HUES64 (cell line): ENCODE measurements around the gene COLEC12.

Source experiments
- H3K27ac ChIP-seq: 2 replicates; pipeline ENCODE4 v1.7.0; 2013; ENCODE audit warnings: low read depth, low read length, inconsistent platforms
- H3K27me3 ChIP-seq: 2 replicates; pipeline ENCODE4 v1.6.1; 2013; ENCODE audit warnings: mild to moderate bottlenecking, low read length; ENCODE audit not compliant: insufficient read depth
- H3K36me3 ChIP-seq: 2 replicates; pipeline ENCODE4 v1.6.1; 2013; ENCODE audit warnings: mild to moderate bottlenecking, low read length; ENCODE audit not compliant: insufficient read depth
- H3K4me1 ChIP-seq: 2 replicates; pipeline ENCODE4 v1.6.1; 2013; ENCODE audit warnings: mild to moderate bottlenecking, low read length, moderate library complexity; ENCODE audit not compliant: insufficient read depth
- H3K4me3 ChIP-seq: 2 replicates; pipeline ENCODE4 v1.5.1; 2013; ENCODE audit warnings: mild to moderate bottlenecking, low read length, moderate library complexity
- H3K9ac ChIP-seq: 2 replicates; pipeline ENCODE4 v1.6.1; 2013; ENCODE audit warnings: mild to moderate bottlenecking, low read depth, low read length
- H3K9me3 ChIP-seq: 2 replicates; pipeline ENCODE4 v1.6.1; 2013; ENCODE audit warnings: low read depth, low read length; ENCODE audit not compliant: insufficient read depth
- WGBS: fragments of 150-250, 120-280 bp; methylation state at CpG from one replicate; pipeline ENCODE4 v1.1.7; 2013; ENCODE audit warnings: missing lambda C conversion rate; 5-methylcytosine and 5-hydroxymethylcytosine counted together

COLEC12 gene

DNA sequence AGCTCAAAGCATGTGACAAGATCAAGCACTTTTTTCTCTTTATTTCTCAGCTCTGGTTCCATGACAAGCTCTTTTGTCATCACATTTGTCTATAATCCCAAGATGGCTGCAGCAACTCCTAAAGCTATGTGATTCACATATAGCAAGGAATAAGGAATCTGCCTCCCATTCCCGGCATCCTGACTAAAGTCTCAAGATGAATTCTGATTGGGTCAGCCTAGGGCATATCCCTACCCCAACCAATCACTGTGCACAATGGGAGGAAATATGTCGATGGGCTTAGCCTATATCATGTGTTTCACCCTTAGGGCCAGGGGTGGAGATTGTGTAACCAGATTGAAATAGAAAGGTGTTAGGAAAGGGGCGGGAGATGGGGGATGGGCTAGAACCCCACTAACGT lies 23.1 kb upstream of the COLEC12 start:
- no peak overlapping the region for H3K9ac ChIP-seq
- no peak overlapping the region for H3K27ac ChIP-seq
- no peaks in the 10 kb centered on the region for H3K36me3 ChIP-seq
- WGBS: 67% methylated on average over 4 of the region's 4 CpGs
- H3K9me3 ChIP-seq: no peaks in the 10 kb centered on the region
- no peak overlapping the region for H3K4me3 ChIP-seq
- peaks cover 3% of the 10 kb centered on the region; the same call in 1 of the 2 replicates for H3K4me1 ChIP-seq
- no peaks in the 10 kb centered on the region for H3K27me3 ChIP-seq

DNA sequence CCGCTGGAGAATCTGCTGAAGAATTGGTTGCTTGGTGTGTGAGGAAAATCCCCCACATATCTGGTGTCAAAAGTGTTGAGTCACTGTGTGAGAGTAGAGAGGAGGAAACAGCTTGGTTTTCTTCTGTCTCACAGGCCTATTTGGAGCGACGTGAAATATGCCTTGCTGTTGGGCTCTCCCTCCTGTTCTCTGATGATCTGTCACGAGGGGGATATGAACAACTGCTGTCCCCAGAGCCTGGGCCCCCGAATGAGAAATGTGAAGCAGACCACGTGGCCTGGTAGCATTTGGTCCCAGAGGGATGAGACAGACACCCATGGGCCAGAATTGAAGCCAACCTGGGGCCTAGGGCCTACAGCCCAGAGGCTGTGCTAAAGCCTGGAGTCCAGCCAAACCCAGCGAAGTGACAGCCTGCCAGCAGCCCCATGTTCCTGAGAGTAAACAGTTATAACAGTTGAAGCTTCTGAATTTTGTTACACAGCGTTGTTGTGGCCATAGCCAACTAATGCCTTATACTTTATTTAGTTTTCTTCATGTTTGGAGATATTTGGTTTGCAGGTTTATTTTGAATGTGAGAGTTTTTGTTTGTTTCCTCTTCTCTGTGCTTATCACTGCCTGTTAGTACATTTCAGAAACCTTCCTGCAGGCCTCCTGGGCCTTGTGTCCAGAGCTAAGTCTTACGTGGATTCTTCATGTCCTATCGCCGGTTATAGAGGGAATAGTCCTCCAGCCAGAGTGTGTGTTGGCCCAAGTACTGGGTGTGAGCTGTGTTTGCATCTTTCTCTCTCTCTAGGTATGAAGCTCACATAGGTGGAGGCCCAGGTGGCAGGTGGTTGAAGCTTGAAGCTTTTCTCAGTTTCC lies 18.7 kb upstream of the COLEC12 start:
- no peaks in the 10 kb centered on the region for H3K9me3 ChIP-seq
- no peaks in the 10 kb centered on the region for H3K36me3 ChIP-seq
- 87% methylated on average over 11 of the region's 11 CpGs for WGBS
- H3K27me3 ChIP-seq: no peaks in the 10 kb centered on the region
- no peak overlapping the region for H3K9ac ChIP-seq
- peaks cover 19% of the 10 kb centered on the region for H3K4me1 ChIP-seq
- no peak overlapping the region for H3K4me3 ChIP-seq
- H3K27ac ChIP-seq: no peak overlapping the region

DNA sequence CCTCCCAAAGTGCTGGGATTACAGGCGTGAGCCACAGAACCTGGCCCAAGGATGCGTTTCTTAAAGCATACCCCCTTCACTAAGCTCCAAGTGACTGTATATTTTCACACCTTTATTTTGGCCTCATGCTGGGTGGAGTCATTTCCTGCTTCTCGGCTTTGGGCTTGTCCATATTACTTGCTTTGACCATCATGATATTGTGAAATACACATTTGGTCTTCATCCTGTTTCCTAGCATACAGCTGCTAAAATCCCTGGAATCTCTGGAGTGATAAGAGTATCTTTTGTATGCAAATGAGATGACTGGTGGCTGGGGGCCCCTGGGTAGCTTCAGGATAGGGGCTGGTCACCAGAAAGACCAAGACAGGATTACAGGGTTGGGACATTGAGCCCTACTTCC lies 17.6 kb upstream of the COLEC12 start:
- H3K27ac ChIP-seq: no peak overlapping the region
- H3K9me3 ChIP-seq: 0 out of 2 replicates have a peak, but pooled peaks cover 4% of the 10 kb centered on the region
- H3K4me1 ChIP-seq: peaks cover 16% of the 10 kb centered on the region
- H3K9ac ChIP-seq: no peak overlapping the region
- no peaks in the 10 kb centered on the region for H3K27me3 ChIP-seq
- 78% methylated on average over 3 of the region's 3 CpGs for WGBS
- no peak overlapping the region for H3K4me3 ChIP-seq
- no peaks in the 10 kb centered on the region for H3K36me3 ChIP-seq

DNA sequence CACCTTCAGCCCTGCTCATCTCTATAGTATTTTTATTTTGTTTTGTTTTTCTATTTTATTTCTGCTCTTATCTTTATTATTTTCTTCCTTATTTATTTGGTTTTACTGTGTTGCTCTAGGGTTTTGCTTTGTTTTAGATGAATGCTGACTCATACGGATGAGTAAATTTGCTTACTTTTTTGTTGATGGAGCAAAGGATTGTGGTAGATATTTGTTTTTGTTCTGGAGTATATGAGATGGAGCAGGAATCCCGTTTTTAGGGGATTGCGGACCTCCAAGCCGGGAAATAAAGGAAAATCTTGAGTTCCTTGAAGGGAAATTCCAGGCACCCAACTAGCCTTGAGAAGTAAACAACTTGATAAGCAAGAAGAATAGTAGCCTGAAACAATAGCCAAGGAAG lies 15.3 kb upstream of the COLEC12 start:
- no peaks in the 10 kb centered on the region for H3K27me3 ChIP-seq
- H3K9ac ChIP-seq: no peak overlapping the region
- no peak overlapping the region for H3K4me3 ChIP-seq
- H3K9me3 ChIP-seq: 0 out of 2 replicates have a peak, but pooled peaks cover 6% of the 10 kb centered on the region
- H3K4me1 ChIP-seq: peaks cover 16% of the 10 kb centered on the region
- H3K36me3 ChIP-seq: no peaks in the 10 kb centered on the region
- WGBS: 66% methylated on average over 4 of the region's 4 CpGs
- H3K27ac ChIP-seq: no peak overlapping the region; the same call in 1 of the 2 replicates

DNA sequence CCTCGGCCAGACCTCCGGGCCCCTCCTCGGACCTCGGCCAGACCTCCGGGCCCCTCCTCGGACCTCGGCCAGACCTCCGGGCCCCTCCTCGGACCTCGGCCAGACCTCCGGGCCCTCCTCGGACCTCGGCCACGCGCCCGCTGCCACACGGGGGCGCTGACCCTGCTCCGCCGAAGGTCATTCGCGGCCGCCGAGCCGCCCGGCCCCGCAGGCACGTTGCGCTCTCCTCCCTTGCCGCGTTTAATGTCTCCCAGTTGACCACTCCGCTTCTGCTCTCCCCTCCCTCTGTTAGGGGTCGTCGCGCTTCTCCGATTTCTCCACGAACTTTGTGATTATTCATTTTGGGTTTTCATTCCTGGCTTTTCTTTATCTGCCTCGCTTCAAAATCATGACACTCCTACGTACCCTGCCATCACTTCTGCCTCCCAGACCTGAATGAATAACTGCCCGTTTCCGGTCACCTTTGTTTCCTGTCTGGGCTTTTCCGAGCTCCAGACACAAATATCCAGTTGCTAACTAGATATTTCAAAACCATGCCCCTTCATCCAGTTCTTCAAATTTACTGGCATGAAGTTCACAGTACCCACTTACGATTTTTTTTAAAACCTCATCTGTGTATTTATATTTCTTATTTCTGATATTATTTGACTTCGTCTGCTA lies 14.8 kb upstream of the COLEC12 start:
- H3K4me3 ChIP-seq: no peak overlapping the region
- no peaks in the 10 kb centered on the region for H3K36me3 ChIP-seq
- H3K4me1 ChIP-seq: peaks cover 16% of the 10 kb centered on the region
- H3K9me3 ChIP-seq: 0 out of 2 replicates have a peak, but pooled peaks cover 6% of the 10 kb centered on the region
- H3K27me3 ChIP-seq: no peaks in the 10 kb centered on the region
- H3K27ac ChIP-seq: no peak overlapping the region
- H3K9ac ChIP-seq: no peak overlapping the region
- WGBS: 96% methylated on average over 38 of the region's 44 CpGs

DNA sequence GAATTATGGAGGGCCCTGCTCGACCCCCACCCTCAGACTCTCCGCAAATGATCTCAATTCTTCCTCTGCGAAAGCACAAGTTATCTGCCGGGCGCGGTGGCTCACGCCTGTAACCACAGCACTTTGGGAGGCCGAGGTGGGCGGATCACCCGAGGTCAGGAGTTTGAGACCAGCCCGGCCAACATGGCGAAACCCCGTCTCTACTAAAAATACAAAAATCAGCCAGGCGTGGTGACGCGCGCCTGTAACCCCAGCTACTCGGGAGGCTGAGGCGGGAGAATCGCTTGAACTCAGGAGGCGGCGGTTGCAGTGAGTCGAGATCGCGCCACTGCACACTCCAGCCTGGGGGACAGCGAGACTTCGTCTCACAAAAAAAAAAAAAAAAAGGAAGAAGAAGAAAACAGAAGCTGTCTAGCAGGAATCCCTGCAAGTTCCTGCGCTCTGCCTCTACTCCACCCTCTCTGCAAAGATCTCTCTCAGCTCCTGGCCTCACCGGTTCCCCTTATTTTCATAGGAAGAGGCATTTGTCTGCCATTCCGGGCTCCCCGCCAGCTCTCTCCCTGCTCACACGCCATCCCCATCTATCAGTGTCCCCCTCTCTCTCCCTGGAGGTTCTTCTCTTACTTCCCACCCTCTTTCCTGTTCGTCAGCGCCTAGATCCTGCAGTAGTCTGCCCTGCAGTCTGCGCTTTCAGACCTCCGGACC lies 13.5 kb upstream of the COLEC12 start:
- 0 out of 2 replicates have a peak, but pooled peaks cover 6% of the 10 kb centered on the region for H3K9me3 ChIP-seq
- no peaks in the 10 kb centered on the region for H3K36me3 ChIP-seq
- H3K4me3 ChIP-seq: no peak overlapping the region
- WGBS: 92% methylated on average over 36 of the region's 36 CpGs
- H3K27ac ChIP-seq: no peak overlapping the region
- H3K27me3 ChIP-seq: no peaks in the 10 kb centered on the region
- peaks cover 16% of the 10 kb centered on the region for H3K4me1 ChIP-seq
- H3K9ac ChIP-seq: no peak overlapping the region

DNA sequence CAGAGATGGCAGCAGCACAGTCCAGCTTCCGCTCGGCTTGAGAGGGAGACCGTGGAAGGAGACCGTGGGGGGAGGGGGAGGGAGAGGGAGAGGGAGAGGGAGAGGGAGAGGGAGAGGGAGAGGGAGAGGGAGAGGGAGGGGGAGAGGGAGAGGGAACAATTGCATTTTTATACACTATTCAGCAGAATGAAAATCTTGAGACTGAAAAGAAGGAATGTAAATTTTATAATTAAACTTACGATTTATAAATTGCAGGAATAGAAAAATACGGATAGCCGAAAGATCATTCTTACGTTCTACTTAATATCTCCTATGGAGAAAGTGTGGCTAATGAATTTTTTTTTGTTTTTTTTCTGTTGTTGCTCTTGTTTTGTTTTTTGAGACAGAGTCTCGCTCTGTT lies 12.5 kb upstream of the COLEC12 start:
- no peak overlapping the region for H3K9ac ChIP-seq
- H3K27me3 ChIP-seq: no peaks in the 10 kb centered on the region
- WGBS: 96% methylated on average over 7 of the region's 9 CpGs
- 0 out of 2 replicates have a peak, but pooled peaks cover 6% of the 10 kb centered on the region for H3K9me3 ChIP-seq
- H3K36me3 ChIP-seq: no peaks in the 10 kb centered on the region
- H3K27ac ChIP-seq: no peak overlapping the region
- no peak overlapping the region for H3K4me3 ChIP-seq
- peaks cover 16% of the 10 kb centered on the region for H3K4me1 ChIP-seq

DNA sequence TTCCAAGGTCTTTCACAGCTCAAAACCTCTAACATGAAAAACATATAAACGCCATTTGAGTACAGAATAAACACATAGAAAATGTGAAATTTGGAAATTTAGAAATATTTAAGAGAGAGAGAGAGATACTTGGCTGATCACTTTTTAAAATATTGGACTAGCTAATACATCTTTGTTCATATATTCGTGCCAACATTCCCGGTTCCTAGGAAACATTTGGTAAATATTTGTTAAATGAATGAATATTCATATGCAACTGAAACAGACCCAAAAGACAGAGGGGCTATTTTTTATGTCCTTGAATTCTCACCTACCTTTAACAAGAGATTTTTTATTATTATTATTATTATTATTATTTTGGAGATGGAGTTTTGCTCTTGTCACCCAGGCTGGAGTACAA lies 8.3 kb upstream of the COLEC12 start:
- Histone ChIP-seq H3K36me3 (no peaks in the 10 kb centered on the region), H3K4me1 (0 out of 2 replicates have a peak, but pooled peaks cover 6% of the 10 kb centered on the region), H3K4me3 (no peak overlapping the region), H3K9me3 (0 out of 2 replicates have a peak, but pooled peaks cover 6% of the 10 kb centered on the region), H3K9ac (no peak overlapping the region), H3K27me3 (peaks cover 6% of the 10 kb centered on the region; the same call in 1 of the 2 replicates), H3K27ac (no peak overlapping the region)
- WGBS: 100% methylated on average over 1 of the region's 3 CpGs

DNA sequence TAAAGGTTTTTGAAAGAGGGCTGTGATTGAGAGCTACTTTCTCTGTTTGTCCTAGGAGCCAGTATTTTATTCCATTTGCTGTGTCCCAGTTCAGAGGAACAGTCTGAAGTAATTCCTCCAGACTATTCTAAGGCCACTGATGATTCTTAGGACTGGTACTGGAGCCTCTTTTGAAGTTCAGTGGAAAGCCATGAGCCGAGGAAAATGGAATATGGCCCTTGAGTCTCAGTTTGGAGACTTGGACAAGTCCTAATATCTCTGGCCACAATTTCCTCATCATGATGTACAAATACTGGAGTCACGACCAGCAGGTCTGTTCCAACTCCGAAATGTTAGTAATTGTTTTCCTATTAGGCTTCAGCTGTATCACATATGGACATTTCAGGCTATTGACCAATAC lies 7.1 kb upstream of the COLEC12 start:
- no peak overlapping the region for H3K27ac ChIP-seq
- H3K36me3 ChIP-seq: no peaks in the 10 kb centered on the region
- no peak overlapping the region for H3K9ac ChIP-seq
- WGBS: 96% methylated on average over 3 of the region's 3 CpGs
- peaks cover 13% of the 10 kb centered on the region for H3K27me3 ChIP-seq
- 0 out of 2 replicates have a peak, but pooled peaks cover 2% of the 10 kb centered on the region for H3K9me3 ChIP-seq
- H3K4me3 ChIP-seq: no peak overlapping the region
- 0 out of 2 replicates have a peak, but pooled peaks cover 6% of the 10 kb centered on the region for H3K4me1 ChIP-seq

DNA sequence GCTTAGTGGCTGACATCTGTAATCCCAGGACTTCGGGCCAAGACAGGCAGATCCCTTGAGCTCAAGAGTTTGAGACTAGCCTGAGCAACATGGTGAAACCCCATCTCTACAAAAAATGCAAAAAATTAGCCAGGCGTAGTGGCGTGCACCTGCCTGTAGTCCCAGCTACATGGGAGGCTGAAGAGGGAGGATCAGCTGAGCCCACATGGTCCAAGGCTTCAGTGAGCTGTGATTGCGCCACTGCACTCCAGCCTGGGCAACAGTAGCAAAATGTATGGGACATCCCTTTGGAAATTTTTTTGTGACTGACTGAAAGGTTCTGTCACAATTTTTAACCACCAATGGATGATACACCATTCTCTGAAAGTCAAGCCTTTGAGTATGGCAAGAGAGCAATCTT lies 6.3 kb upstream of the COLEC12 start:
- no peak overlapping the region for H3K4me3 ChIP-seq
- H3K9me3 ChIP-seq: 0 out of 2 replicates have a peak, but pooled peaks cover 2% of the 10 kb centered on the region
- 91% methylated on average over 4 of the region's 4 CpGs for WGBS

DNA sequence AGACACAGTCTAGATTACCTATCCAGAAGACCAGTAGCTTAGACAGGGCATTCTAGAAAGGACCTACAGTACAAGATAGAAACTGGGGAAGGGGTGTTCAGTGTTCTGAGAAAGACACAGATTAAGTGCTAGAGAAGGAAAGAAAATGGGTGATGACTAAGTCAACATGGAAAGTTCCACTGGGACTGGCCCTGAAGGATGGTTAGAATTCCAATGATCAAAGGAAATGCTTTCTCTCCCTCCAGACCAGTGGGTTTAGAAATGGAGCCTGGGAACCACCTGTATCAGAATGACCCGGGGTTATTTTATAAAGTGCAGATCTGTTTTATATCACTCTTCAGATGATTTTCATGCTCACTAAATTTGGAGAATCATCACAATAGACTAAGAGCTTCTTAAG lies 5.8 kb upstream of the COLEC12 start:
- Histone ChIP-seq H3K4me1 (0 out of 2 replicates have a peak, but pooled peaks cover 6% of the 10 kb centered on the region), H3K36me3 (no peaks in the 10 kb centered on the region), H3K27ac (no peak overlapping the region), H3K4me3 (no peak overlapping the region), H3K27me3 (peaks cover 27% of the 10 kb centered on the region), H3K9ac (no peak overlapping the region), H3K9me3 (no peaks in the 10 kb centered on the region)
- whole genome bisulfite sequencing: no CpG with 5 or more reads among the region's 1 CpG

More for the DNA sequence above, 6.3 kb upstream of the COLEC12 start:
- no peak overlapping the region for H3K9ac ChIP-seq
- 0 out of 2 replicates have a peak, but pooled peaks cover 6% of the 10 kb centered on the region for H3K4me1 ChIP-seq
- H3K27me3 ChIP-seq: peaks cover 22% of the 10 kb centered on the region
- no peaks in the 10 kb centered on the region for H3K36me3 ChIP-seq
- no peak overlapping the region for H3K27ac ChIP-seq
